Central memory CD4-positive, alpha-beta T cell (primary cell): Measurements from ENCODE around the gene THAP2.

Experiments used
- DNase-seq: peaks from one replicate; pipeline ENCODE4 v3.0.0; 2022

THAP2 gene

GRCh38 chr12:71704920-71705319 lies 40.8 kb downstream of the THAP2 start:
- no peak for DNase-seq

- no peak for DNase-seq
These were observed 44.6 kb downstream of the THAP2 start for GRCh38 chr12:71708658-71709057.

GRCh38 chr12:71710276-71711125 lies 46.4 kb downstream of the THAP2 start:
- no peak for DNase-seq

- DNase-seq: no peak
These were observed 54.5 kb downstream of the THAP2 start for GRCh38 chr12:71718611-71719010.

- DNase-seq: no peak
These were observed 55.7 kb downstream of the THAP2 start for GRCh38 chr12:71719647-71720370.

GRCh38 chr12:71721783-71722505 lies 57.8 kb downstream of the THAP2 start:
- no peak for DNase-seq

GRCh38 chr12:71725011-71725410 lies 60.9 kb downstream of the THAP2 start:
- no peak for DNase-seq

- DNase-seq: no peak
These were observed 62.4 kb downstream of the THAP2 start for GRCh38 chr12:71726548-71726947.

GRCh38 chr12:71727958-71728357 lies 63.9 kb downstream of the THAP2 start:
- DNase-seq: no peak
